H9 (cell line): ENCODE data around the gene CXCL8. TPM values are rescaled to one million over a fixed set of nuclear protein-coding genes. Genes with fewer than 3 reads are reported as not detected.

Experiments used
- DNase-seq: peaks from one replicate; pipeline ENCODE4 v3.0.0-alpha.2; 2017
- H2AFZ ChIP-seq: one replicate; pipeline ENCODE4 v1.6.1; 2013; ENCODE audit warnings: mild to moderate bottlenecking, low read length, control low read depth, moderate library complexity
- H2AK5ac ChIP-seq: 2 replicates; pipeline ENCODE4 v1.6.1; 2013; ENCODE audit warnings: low read length, control low read depth, mixed read lengths; ENCODE audit not compliant: insufficient read length
- H2BK120ac ChIP-seq: one replicate; pipeline ENCODE4 v1.6.1; 2013; ENCODE audit warnings: low read depth, mild to moderate bottlenecking, low read length, control low read depth, inconsistent platforms; ENCODE audit not compliant: poor library complexity, severe bottlenecking
- H2BK12ac ChIP-seq: 2 replicates; pipeline ENCODE4 v1.6.1; 2013; ENCODE audit warnings: low read length, control low read depth, mixed read lengths, low read depth; ENCODE audit not compliant: insufficient read length
- H2BK15ac ChIP-seq: 2 replicates; pipeline ENCODE4 v1.6.1; 2013; ENCODE audit warnings: low read depth, low read length, control low read depth
- H2BK20ac ChIP-seq: one replicate; pipeline ENCODE4 v1.6.1; 2013; ENCODE audit warnings: low read depth, mild to moderate bottlenecking, low read length, control low read depth, inconsistent platforms; ENCODE audit not compliant: poor library complexity, severe bottlenecking
- H2BK5ac ChIP-seq: 2 replicates; pipeline ENCODE4 v1.6.1; 2013; ENCODE audit warnings: low read length, control low read depth, mixed read lengths; ENCODE audit not compliant: insufficient read length
- H3K14ac ChIP-seq: 2 replicates; pipeline ENCODE4 v1.6.1; 2013; ENCODE audit warnings: low read length, control low read depth; ENCODE audit not compliant: insufficient read depth
- H3K18ac ChIP-seq: 2 replicates; pipeline ENCODE4 v1.6.1; 2013; ENCODE audit warnings: low read depth, mild to moderate bottlenecking, mixed read lengths, low read length, control low read depth; ENCODE audit not compliant: insufficient read length
- H3K23ac ChIP-seq: 2 replicates; pipeline ENCODE4 v1.6.1; 2013; ENCODE audit warnings: low read length, control low read depth, mixed read lengths, low read depth; ENCODE audit not compliant: insufficient read length
- H3K23me2 ChIP-seq: 2 replicates; pipeline ENCODE4 v1.6.1; 2013; ENCODE audit warnings: low read depth, mild to moderate bottlenecking, mixed read lengths, low read length, control low read depth; ENCODE audit not compliant: insufficient read length, poor library complexity, severe bottlenecking
- H3K27ac ChIP-seq: 2 replicates; pipeline ENCODE4 v1.5.1; 2013; ENCODE audit warnings: low read length, control low read depth, mixed read lengths, low read depth; ENCODE audit not compliant: insufficient read length
- H3K27me3 ChIP-seq: 2 replicates; pipeline ENCODE4 v1.6.1; 2013; ENCODE audit warnings: low read length, control low read depth, inconsistent platforms; ENCODE audit not compliant: insufficient read depth
- H3K4ac ChIP-seq: 2 replicates; pipeline ENCODE4 v1.6.1; 2013; ENCODE audit warnings: low read depth, mild to moderate bottlenecking, control low read depth, inconsistent platforms, low read length, moderate library complexity
- H3K4me1 ChIP-seq: 2 replicates; pipeline ENCODE4 v1.6.1; 2013; ENCODE audit warnings: low read length, control low read depth, inconsistent platforms; ENCODE audit not compliant: insufficient read depth
- H3K4me2 ChIP-seq: 2 replicates; pipeline ENCODE4 v1.6.1; 2013; ENCODE audit warnings: low read length, control low read depth, mixed read lengths; ENCODE audit not compliant: insufficient read length, insufficient read depth
- H3K56ac ChIP-seq: 2 replicates; pipeline ENCODE4 v1.6.1; 2013; ENCODE audit warnings: low read depth, mild to moderate bottlenecking, mixed read lengths, low read length, control low read depth; ENCODE audit not compliant: insufficient read length
- H3K79me1 ChIP-seq: 2 replicates; pipeline ENCODE4 v1.6.1; 2013; ENCODE audit warnings: low read depth, mild to moderate bottlenecking, moderate library complexity, low read length, control low read depth, inconsistent platforms; ENCODE audit not compliant: insufficient read depth, poor library complexity, severe bottlenecking
- H3K79me2 ChIP-seq: 2 replicates; pipeline ENCODE4 v1.6.1; 2013; ENCODE audit warnings: low read length, control low read depth, inconsistent platforms; ENCODE audit not compliant: insufficient read depth
- H3K9ac ChIP-seq: 2 replicates; pipeline ENCODE4 v1.6.1; 2013; ENCODE audit warnings: low read length, control low read depth, mixed read lengths; ENCODE audit not compliant: insufficient read length; ENCODE audit errors: extremely low read depth
- H3K9me3 ChIP-seq: one replicate; pipeline ENCODE4 v1.6.1; 2013; ENCODE audit warnings: low read depth, low read length, inconsistent platforms; ENCODE audit not compliant: control insufficient read depth
- H3T11ph ChIP-seq: one replicate; pipeline ENCODE4 v1.6.1; 2013; ENCODE audit warnings: mild to moderate bottlenecking, low read length, control low read depth, inconsistent platforms
- H4K20me1 ChIP-seq: one replicate; pipeline ENCODE4 v1.6.1; 2013; ENCODE audit not compliant: control insufficient read depth, insufficient read length, insufficient read depth
- H4K5ac ChIP-seq: 2 replicates; pipeline ENCODE4 v1.6.1; 2013; ENCODE audit warnings: low read depth, mild to moderate bottlenecking, mixed read lengths, low read length, control low read depth; ENCODE audit not compliant: insufficient read length
- H4K8ac ChIP-seq: replicated peaks from 2 replicates; pipeline ENCODE4 v1.6.1; 2013; ENCODE audit warnings: low read length, control low read depth, mixed read lengths, low read depth; ENCODE audit not compliant: insufficient read length
- H4K91ac ChIP-seq: 2 replicates; pipeline ENCODE4 v1.6.1; 2013; ENCODE audit warnings: low read depth, mild to moderate bottlenecking, moderate library complexity, mixed read lengths, low read length, control low read depth; ENCODE audit not compliant: insufficient read length
- H3K27ac Mint-ChIP-seq, 3 experiments: 2 replicates in 2 of 3; 3 replicates in 1 of 3; pipeline ENCODE4 v1.8.0; 2020 to 2021; ENCODE audit warnings: mixed read lengths in 3 of 3, mild to moderate bottlenecking in 1 of 3, moderate library complexity in 1 of 3
- H3K27me3 Mint-ChIP-seq: 2 replicates; pipeline ENCODE4 v1.8.0; 2021; ENCODE audit warnings: low read depth, mild to moderate bottlenecking, moderate library complexity, mixed read lengths
- H3K36me3 Mint-ChIP-seq, 3 experiments: 2 replicates in 2 of 3; 3 replicates in 1 of 3; pipeline ENCODE4 v1.8.0; 2020 to 2021; ENCODE audit warnings: low read depth in 3 of 3, mixed read lengths in 3 of 3; ENCODE audit not compliant: insufficient read depth in 1 of 3
- H3K4me1 Mint-ChIP-seq, 2 experiments: 2 replicates each; pipeline ENCODE4 v1.8.0; 2020; ENCODE audit warnings: mixed read lengths in 2 of 2
- H3K4me3 Mint-ChIP-seq, 2 experiments: 2 replicates in 1 of 2; 3 replicates in 1 of 2; pipeline ENCODE4 v1.8.0; 2020 to 2021; ENCODE audit warnings: mild to moderate bottlenecking in 2 of 2, mixed read lengths in 2 of 2, moderate library complexity in 1 of 2
- H3K9me3 Mint-ChIP-seq, 2 experiments: 2 replicates in 1 of 2; 3 replicates in 1 of 2; pipeline ENCODE4 v1.8.0; 2020; ENCODE audit warnings: mild to moderate bottlenecking in 2 of 2, mixed read lengths in 2 of 2, moderate library complexity in 1 of 2
- CTCF ChIP-seq: fragments of 200-600 bp; sonication (generic); conservative IDR thresholded peaks from 3 replicates; pipeline ENCODE4 v1.8.0; 2021; ENCODE audit warnings: antibody characterized with exemption, mild to moderate bottlenecking
- WGBS: extraction: QIAGEN DNeasy Blood & Tissue Kit; methylation state at CpG from one replicate; pipeline ENCODE4 v1.1.7; 2013; ENCODE audit warnings: missing lambda C conversion rate, low lambda C conversion rate, mixed read lengths; ENCODE audit not compliant: insufficient read length; ENCODE audit errors: extremely low coverage; 5-methylcytosine and 5-hydroxymethylcytosine counted together
- total RNA-seq: library from RNA; stranded (reverse); gene quantifications from 2 replicates; pipeline ENCODE4 v1.2.1, GENCODE V29; 2021

Gene CXCL8
- total RNA-seq, 1 experiment from 2014 or later: not detected

- Histone ChIP-seq H3K18ac (no peak overlapping the region), H4K5ac (no peak overlapping the region), H2BK20ac (no peak overlapping the region), H4K20me1 (no peaks in the 10 kb centered on the region), H3K79me1 (no peaks in the 10 kb centered on the region), H3T11ph (no peak overlapping the region), H3K4ac (no peak overlapping the region), H2BK15ac (no peak overlapping the region), H3K79me2 (no peaks in the 10 kb centered on the region), H2AK5ac (no peak overlapping the region), H2BK12ac (no peak overlapping the region), H3K23me2 (no peaks in the 10 kb centered on the region), H3K4me1 (no peaks in the 10 kb centered on the region), H3K56ac (no peak overlapping the region), H3K27me3 (no peaks in the 10 kb centered on the region), H3K27ac (no peak overlapping the region), H2BK120ac (no peak overlapping the region), H3K4me2 (no peak overlapping the region), H3K14ac (no peak overlapping the region), H2AFZ (no peak overlapping the region), H3K9ac (no peak overlapping the region), H4K91ac (no peak overlapping the region), H3K9me3 (no peaks in the 10 kb centered on the region), H2BK5ac (no peak overlapping the region), H3K23ac (no peak overlapping the region), H4K8ac (no peak overlapping the region)
- WGBS: no CpG with 5 or more reads among the region's 1 CpG
- no peak overlapping the region for H3K4me3 Mint-ChIP-seq
- TF ChIP-seq CTCF: no peak
- peaks cover 4% of the 10 kb centered on the region for H3K27me3 Mint-ChIP-seq
- no peak for DNase-seq
- H3K9me3 Mint-ChIP-seq: no peaks in the 10 kb centered on the region
- no peaks in the 10 kb centered on the region for H3K36me3 Mint-ChIP-seq
- H3K27ac Mint-ChIP-seq: no peak overlapping the region
- H3K4me1 Mint-ChIP-seq: no peaks in the 10 kb centered on the region
These were observed 21.5 kb downstream of the CXCL8 start for GRCh38 chr4:73761856-73762255.
